Measurements from ENCODE around the gene RABGAP1L. TPM values are rescaled to one million over a fixed set of nuclear protein-coding genes. Genes with fewer than 3 reads are reported as not detected.
"Not testable (repeated sequence)": the region's sequence is repeated elsewhere in the genome, so short reads cannot be mapped to it uniquely, and the experiment has no call there.

The RABGAP1L gene
- total RNA-seq, 2 donors from 2014 or later = 148 to 174 TPM

- H3K4me1 ChIP-seq = no peaks in the 10 kb centered on the region
- DNase-seq (ENCODE audit: low spot score) = no peak
- no peak overlapping the region for H3K27ac ChIP-seq
- TF ChIP-seq CTCF (IDR thresholded peaks at IDR 0.05) = no peak
- peaks cover 0 to 8% of the 10 kb centered on the region in 2 donors for H3K9me3 ChIP-seq
- H3K4me3 ChIP-seq = no peak overlapping the region
- no peaks in the 10 kb centered on the region for H3K27me3 ChIP-seq
- no peaks in the 10 kb centered on the region for H3K36me3 ChIP-seq
Measured at GRCh38 chr1:174580801-174581200, 421.5 kb downstream of the RABGAP1L start.

- no peak for DNase-seq (ENCODE audit: low spot score)
- no peaks in the 10 kb centered on the region for H3K4me1 ChIP-seq
Measured at GRCh38 chr1:174583316-174583715, 424.0 kb downstream of the RABGAP1L start.

GRCh38 chr1:174584071-174584470, 424.8 kb downstream of the RABGAP1L start:
- TF ChIP-seq CTCF (IDR thresholded peaks at IDR 0.05) = no peak
- H3K4me3 ChIP-seq = no peak overlapping the region
- no peaks in the 10 kb centered on the region for H3K36me3 ChIP-seq
- H3K27ac ChIP-seq = no peak overlapping the region
- peaks cover 0 to 7% of the 10 kb centered on the region in 2 donors for H3K9me3 ChIP-seq
- no peak for DNase-seq (ENCODE audit: low spot score)
- no peaks in the 10 kb centered on the region for H3K4me1 ChIP-seq
- no peaks in the 10 kb centered on the region for H3K27me3 ChIP-seq

More at GRCh38 chr1:174583316-174583715, 424.0 kb downstream of the RABGAP1L start:
- Histone ChIP-seq H3K9me3 (peaks cover 0 to 5% of the 10 kb centered on the region in 2 donors), H3K27me3 (no peaks in the 10 kb centered on the region), H3K36me3 (no peaks in the 10 kb centered on the region), H3K4me3 (no peak overlapping the region), H3K27ac (no peak overlapping the region)
- no peak for TF ChIP-seq CTCF (IDR thresholded peaks at IDR 0.05)

GRCh38 chr1:174588618-174589017, 429.3 kb downstream of the RABGAP1L start:
- peaks cover 0 to 12% of the 10 kb centered on the region in 2 donors for H3K9me3 ChIP-seq
- not testable (repeated sequence) for H3K36me3 ChIP-seq, H3K4me3 ChIP-seq

GRCh38 chr1:174605198-174605597, 445.9 kb downstream of the RABGAP1L start:
- Histone ChIP-seq H3K9me3 (no peaks in the 10 kb centered on the region), H3K27ac (no peak overlapping the region), H3K27me3 (no peaks in the 10 kb centered on the region), H3K4me3 (no peak overlapping the region), H3K36me3 (no peaks in the 10 kb centered on the region), H3K4me1 (no peaks in the 10 kb centered on the region)
- no peak for DNase-seq (ENCODE audit: low spot score)
- TF ChIP-seq CTCF (IDR thresholded peaks at IDR 0.05) = no peak

More at GRCh38 chr1:174588618-174589017, 429.3 kb downstream of the RABGAP1L start:
- H3K27ac ChIP-seq; DNase-seq (ENCODE audit: low spot score); H3K27me3 ChIP-seq; H3K4me1 ChIP-seq: not testable (repeated sequence)

GRCh38 chr1:174606471-174606870, 447.2 kb downstream of the RABGAP1L start:
- Histone ChIP-seq H3K4me3 (no peak overlapping the region), H3K36me3 (no peaks in the 10 kb centered on the region), H3K9me3 (no peaks in the 10 kb centered on the region), H3K27ac (no peak overlapping the region), H3K4me1 (no peaks in the 10 kb centered on the region), H3K27me3 (no peaks in the 10 kb centered on the region)
- TF ChIP-seq CTCF (IDR thresholded peaks at IDR 0.05) = no peak
- DNase-seq (ENCODE audit: low spot score) = no peak

- not testable (repeated sequence) for H3K36me3 ChIP-seq; H3K27me3 ChIP-seq; H3K4me1 ChIP-seq; H3K9me3 ChIP-seq; H3K4me3 ChIP-seq; DNase-seq (ENCODE audit: low spot score); H3K27ac ChIP-seq
Measured at GRCh38 chr1:174617905-174618304, 458.6 kb downstream of the RABGAP1L start.
